Endothelial cell of umbilical vein (primary cell): Measurements from ENCODE around the gene MAGI1. TPM values are rescaled to one million over a fixed set of nuclear protein-coding genes. Genes with fewer than 3 reads are reported as not detected.

Experiments used
- BruUV-seq: library from RNA; stranded (reverse); fragments of 400-500 nt; replicated peaks from 2 replicates; lab custom pipeline; 2021; lab: Mats Ljungman, UMichigan
- CTCF ChIA-PET: fragments of 300-600, 350-600 bp; sonication (Branson Sonifier 250); formaldehyde crosslinking; loops from one replicate; lab custom pipeline; 2021; ENCODE audit warnings: antibody characterized with exemption, inconsistent platforms; lab: Charles Lee
- POLR2A ChIA-PET: fragments of 300-600, 350-600 bp; sonication (Branson Sonifier 250); formaldehyde crosslinking; loops from one replicate; lab custom pipeline; 2021; ENCODE audit warnings: antibody characterized with exemption, inconsistent platforms; lab: Charles Lee
- DNase-seq: peaks from one replicate; pipeline ENCODE4 v3.0.0-alpha.2; 2011; ENCODE audit warnings: low read depth, low spot score
- FAIRE-seq: peaks from 2 replicates; lab custom pipeline; 2011; peaks lifted over from hg19 to GRCh38; lab: Jason Lieb, UNC
- H2AFZ ChIP-seq: 2 replicates; pipeline ENCODE4 v1.6.0; 2012; ENCODE audit warnings: low read depth, low read length, control low read depth, inconsistent platforms
- H3K27ac ChIP-seq: 2 replicates; pipeline ENCODE4 v1.5.1; 2011; ENCODE audit warnings: low read depth, mild to moderate bottlenecking, control low read depth, low read length, moderate library complexity; ENCODE audit not compliant: insufficient read depth
- H3K27me3 ChIP-seq, 2 experiments: 2 replicates each; pipeline versions ENCODE4 v1.6.0 to v1.6.1; 2011; ENCODE audit warnings: low read length in 2 of 2, mixed read lengths in 1 of 2; ENCODE audit not compliant: control insufficient read depth in 2 of 2, insufficient read depth in 2 of 2
- H3K36me3 ChIP-seq, 2 experiments: 2 replicates in 1 of 2; 3 replicates in 1 of 2; pipeline ENCODE4 v1.5.1; 2011; ENCODE audit warnings: low read length in 2 of 2, mild to moderate bottlenecking in 1 of 2, moderate library complexity in 1 of 2; ENCODE audit not compliant: control insufficient read depth in 2 of 2, insufficient read depth in 2 of 2; ENCODE audit errors: extremely low read depth in 1 of 2
- H3K4me1 ChIP-seq: 3 replicates; pipeline ENCODE4 v1.5.1; 2011; ENCODE audit warnings: mild to moderate bottlenecking, low read length; ENCODE audit not compliant: control insufficient read depth, insufficient read depth; ENCODE audit errors: extremely low read depth
- H3K4me2 ChIP-seq: 2 replicates; pipeline ENCODE4 v1.6.1; 2011; ENCODE audit warnings: low read length, control low read depth, mixed read lengths; ENCODE audit not compliant: insufficient read depth
- H3K4me3 ChIP-seq, 3 experiments: fragments of 200-600 bp in 1 of 3; sonication (generic), shearing (Covaris generic) in 1 of 3; replicated peaks in 1 of 3; 2 replicates each; pipeline ENCODE4 v1.5.1; 2011 to 2016; ENCODE audit warnings: control low read depth in 3 of 3, low read length in 3 of 3, mild to moderate bottlenecking in 2 of 3, inconsistent platforms in 1 of 3, low read depth in 1 of 3, moderate library complexity in 1 of 3; ENCODE audit not compliant: insufficient read depth in 1 of 3
- H3K79me2 ChIP-seq: 2 replicates; pipeline ENCODE4 v1.6.0; 2012; ENCODE audit warnings: low read length, inconsistent platforms; ENCODE audit not compliant: control insufficient read depth, insufficient read depth
- H3K9ac ChIP-seq: replicated peaks from 2 replicates; pipeline ENCODE3; 2011; ENCODE audit warnings: low read length, control low read depth; ENCODE audit not compliant: insufficient read depth; ENCODE audit errors: extremely low read depth
- H3K9me1 ChIP-seq: replicated peaks from 3 replicates; pipeline ENCODE4 v1.6.0; 2011; ENCODE audit warnings: mild to moderate bottlenecking, low read length; ENCODE audit not compliant: control insufficient read depth, insufficient read depth; ENCODE audit errors: extremely low read depth
- H3K9me3 ChIP-seq: replicated peaks from 2 replicates; pipeline ENCODE4 v1.5.1; 2012; ENCODE audit warnings: low read length, inconsistent platforms; ENCODE audit not compliant: control insufficient read depth, insufficient read depth
- H4K20me1 ChIP-seq: replicated peaks from 2 replicates; pipeline ENCODE3; 2011; ENCODE audit warnings: mild to moderate bottlenecking, low read length; ENCODE audit not compliant: control insufficient read depth, insufficient read depth; ENCODE audit errors: extremely low read depth
- CTCF ChIP-seq, 2 donors: IDR thresholded peaks; 1 replicate in 1 of 2; 2 replicates in 1 of 2; pipeline ENCODE4 v1.5.1; 2011; ENCODE audit warnings: low read length in 2 of 2, mild to moderate bottlenecking in 2 of 2, moderate library complexity in 2 of 2, control low read depth in 1 of 2, inconsistent platforms in 1 of 2, low read depth in 1 of 2; ENCODE audit not compliant: insufficient read depth in 1 of 2; ENCODE audit errors: extremely low read depth in 1 of 2
- EZH2 ChIP-seq: IDR thresholded peaks from 2 replicates; pipeline ENCODE4 v1.6.1; 2012; ENCODE audit warnings: borderline replicate concordance, low read depth, mild to moderate bottlenecking, moderate library complexity, low read length, inconsistent platforms; ENCODE audit not compliant: severe bottlenecking
- FOS ChIP-seq: IDR thresholded peaks from 2 replicates; pipeline ENCODE4 v1.6.1; 2011; ENCODE audit warnings: mild to moderate bottlenecking, low read length, moderate library complexity, borderline replicate concordance; ENCODE audit not compliant: insufficient read depth
- GATA2 ChIP-seq: IDR thresholded peaks from 2 replicates; pipeline ENCODE4 v1.7.0; 2011; ENCODE audit warnings: low read depth, mild to moderate bottlenecking, moderate library complexity, mixed read lengths, low read length; ENCODE audit not compliant: insufficient read length, insufficient read depth
- JUN ChIP-seq: IDR thresholded peaks from 2 replicates; pipeline ENCODE4 v1.6.1; 2011; ENCODE audit warnings: borderline replicate concordance, low read depth; ENCODE audit not compliant: insufficient read length, insufficient read depth
- MYC ChIP-seq: IDR thresholded peaks from one replicate; pipeline ENCODE4 v1.6.1; 2011; ENCODE audit warnings: mild to moderate bottlenecking, low read depth, low read length
- POLR2A ChIP-seq: IDR thresholded peaks from 2 replicates; pipeline ENCODE4 v1.6.1; 2012; ENCODE audit warnings: low read depth, mild to moderate bottlenecking, control low read depth, low read length
- POLR2AphosphoS5 ChIP-seq: IDR thresholded peaks from 2 replicates; pipeline ENCODE4 v1.6.1; 2012; ENCODE audit warnings: low read depth, mild to moderate bottlenecking, control low read depth, low read length, moderate library complexity; ENCODE audit not compliant: insufficient read depth
- dilution Hi-C: fragments of 300-500 bp; cut with MboI; formaldehyde crosslinking; loops from one replicate; pipeline ENCODE4 v1.15.0; 2019; ENCODE audit warnings: low sequenced_read_pairs; ENCODE audit not compliant: extremely low pct_ligation_motif_present
- intact Hi-C: fragments of 100-400 bp; cut with micrococcal nuclease; formaldehyde crosslinking; loops from one replicate; pipeline ENCODE4 v1.10.0; 2022
- polyA plus RNA-seq, 4 experiments: library from polyadenylated mRNA; depleted of rRNA in 3 of 4; stranded (reverse) in 3 of 4; unstranded in 1 of 4; fragments of >200 nt; gene quantifications; 2 replicates each; pipeline versions ENCODE4 v1.2.1 to v1.2.3, GENCODE V29; 2011 to 2012; ENCODE audit warnings: missing spikeins in 1 of 4
- total RNA-seq: library from RNA; stranded (reverse); gene quantifications from 2 replicates; pipeline ENCODE4 v1.2.3, GENCODE V29; 2021
- TF ChIP-seq, protein P1 (sequence below): IDR thresholded peaks from 2 replicates; pipeline ENCODE4 v1.6.1; 2011; ENCODE audit not compliant: insufficient read depth, insufficient read length

MAGI1 gene
- total and polyA plus RNA-seq, 2 donors (not counting 3 experiments of a cell fraction or from before 2014, with no cell fraction given), result 10.1 to 47.9 TPM

DNA sequence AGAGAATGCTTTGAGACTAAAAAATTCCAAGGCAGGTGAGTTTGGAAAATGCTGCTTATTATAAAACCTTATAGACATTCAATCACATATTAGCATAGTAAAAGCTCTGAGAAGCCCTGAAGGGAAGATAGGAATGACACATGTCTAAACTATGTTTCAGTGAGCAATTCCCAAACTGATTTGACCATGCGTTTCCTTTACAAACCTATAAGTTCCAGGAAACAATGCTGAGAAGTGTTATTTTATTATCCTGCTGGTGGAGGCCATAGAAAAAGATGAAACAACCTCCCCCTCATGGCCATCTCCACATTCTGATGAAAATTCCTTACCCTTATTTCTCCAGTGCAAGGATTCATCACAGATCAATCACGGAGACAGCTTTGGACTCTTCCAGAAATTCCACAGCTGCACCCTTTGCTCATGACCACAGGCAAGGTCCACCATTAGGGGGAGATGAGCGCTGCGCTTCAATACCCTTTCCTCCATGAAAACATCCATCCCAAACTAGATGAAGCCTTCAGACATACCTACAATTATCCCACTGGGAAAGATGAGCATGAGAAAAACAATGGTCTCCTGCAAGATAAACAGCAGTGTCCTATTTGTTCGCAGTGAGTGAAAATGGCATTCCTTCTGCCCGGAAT is 372.1 kb downstream of the MAGI1 start:
- no peak overlapping the region for H3K27ac ChIP-seq
- FAIRE-seq, result no peak
- no peaks in the 10 kb centered on the region for H3K79me2 ChIP-seq
- no peak overlapping the region for H2AFZ ChIP-seq
- no peak for DNase-seq
- no peak overlapping the region for H3K4me2 ChIP-seq
- H3K27me3 ChIP-seq, result no peaks in the 10 kb centered on the region
- peaks cover 3% of the 10 kb centered on the region for H4K20me1 ChIP-seq
- no peak overlapping the region for H3K9ac ChIP-seq
- dilution Hi-C loops, result no loop called here
- no TSS peak for BruUV-seq
- H3K4me1 ChIP-seq, result no peaks in the 10 kb centered on the region
- no peaks in the 10 kb centered on the region for H3K36me3 ChIP-seq
- POLR2A ChIA-PET, result no interaction called here
- intact Hi-C loops, result no loop called here
- no peaks in the 10 kb centered on the region for H3K9me3 ChIP-seq
- CTCF ChIA-PET, result no interaction called here
- no peak overlapping the region for H3K4me3 ChIP-seq
- no peaks in the 10 kb centered on the region for H3K9me1 ChIP-seq
- TF ChIP-seq CTCF (IDR thresholded peaks at IDR 0.05; ENCODE audit: extremely low read depth in 1 of 2, insufficient read depth in 1 of 2, low read depth in 1 of 2, low read length in 2 of 2) (no peak), POLR2A (no peak), EZH2 (no peak), GATA2 (no peak), FOS (no peak), MYC (no peak), JUN (no peak), POLR2AphosphoS5 (no peak)
- TF ChIP-seq, protein P1, sequence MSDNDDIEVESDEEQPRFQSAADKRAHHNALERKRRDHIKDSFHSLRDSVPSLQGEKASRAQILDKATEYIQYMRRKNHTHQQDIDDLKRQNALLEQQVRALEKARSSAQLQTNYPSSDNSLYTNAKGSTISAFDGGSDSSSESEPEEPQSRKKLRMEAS, result no peak
